Umbilical cord (tissue), 2 donors: Measurements from ENCODE around the gene PITPNM3. TPM values are rescaled to one million over a fixed set of nuclear protein-coding genes. Genes with fewer than 3 reads are reported as not detected.

Source experiments
- DNase-seq: peaks from one replicate; pipeline ENCODE4 v3.0.0-alpha.2; 2015; ENCODE audit warnings: low spot score
- total RNA-seq: library from RNA; depleted of rRNA; stranded (reverse); fragments of >200 nt; gene quantifications from one replicate; pipeline ENCODE4 v1.2.3, GENCODE V29; 2014; ENCODE audit warnings: low replicate concordance; ENCODE audit not compliant: insufficient read depth

Gene PITPNM3
- total RNA-seq, 1 donor from 2014 or later = 4.8 TPM

GRCh38 chr17:6480303-6480675 lies 76.1 kb downstream of the PITPNM3 start:
- DNase-seq = no peak

- no peak for DNase-seq
These were observed 76.6 kb downstream of the PITPNM3 start for GRCh38 chr17:6479622-6480302.

GRCh38 chr17:6478486-6478885 lies 77.9 kb downstream of the PITPNM3 start:
- no peak for DNase-seq

GRCh38 chr17:6477831-6478383 lies 78.4 kb downstream of the PITPNM3 start:
- no peak for DNase-seq

- DNase-seq = no peak
These were observed 79.6 kb downstream of the PITPNM3 start for GRCh38 chr17:6476810-6477179.

GRCh38 chr17:6476076-6476809 lies 80.1 kb downstream of the PITPNM3 start:
- no peak for DNase-seq

- DNase-seq = peak; percentile 33
These were observed 80.9 kb downstream of the PITPNM3 start for GRCh38 chr17:6475411-6475810.

GRCh38 chr17:6474906-6475305 lies 81.4 kb downstream of the PITPNM3 start:
- peak; percentile 89 for DNase-seq

- DNase-seq = no peak
These were observed 82.0 kb downstream of the PITPNM3 start for GRCh38 chr17:6474376-6474775.

GRCh38 chr17:6473128-6473767 lies 83.1 kb downstream of the PITPNM3 start:
- DNase-seq = peak; percentile 73

GRCh38 chr17:6472517-6472916 lies 83.8 kb downstream of the PITPNM3 start:
- DNase-seq = no peak

- DNase-seq = peak; percentile 23
These were observed 84.6 kb downstream of the PITPNM3 start for GRCh38 chr17:6471531-6472465.

GRCh38 chr17:6470751-6471521 lies 85.4 kb downstream of the PITPNM3 start:
- DNase-seq = no peak

GRCh38 chr17:6470146-6470718 lies 86.1 kb downstream of the PITPNM3 start:
- DNase-seq = no peak

GRCh38 chr17:6468051-6468790 lies 88.1 kb downstream of the PITPNM3 start:
- no peak for DNase-seq

GRCh38 chr17:6467567-6467966 lies 88.8 kb downstream of the PITPNM3 start:
- no peak for DNase-seq

GRCh38 chr17:6465206-6466003 lies 91.0 kb downstream of the PITPNM3 start:
- no peak for DNase-seq

GRCh38 chr17:6464446-6465041 lies 91.8 kb downstream of the PITPNM3 start:
- DNase-seq = no peak
